ENCODE data around the gene CRYGN. TPM values are rescaled to one million over a fixed set of nuclear protein-coding genes. Genes with fewer than 3 reads are reported as not detected.

The CRYGN gene
- polyA plus RNA-seq, 3 donors, result not detected

GRCh38 chr7:151429560-151430331 is 10.2 kb downstream of the CRYGN start:
- no peak for DNase-seq
- Mint-ChIP-seq H3K27me3 (ENCODE audit: low read depth in 3 of 3) (peaks cover 0 to 7% (median 4%) of the 10 kb centered on the region in 3 donors), H3K4me3 (peak overlapping the region in 1 of 2 donors; percentile 52), H3K9me3 (peaks cover 0 to 4% (median 0%) of the 10 kb centered on the region in 7 donors), H3K27ac (peak overlapping the region in 2 of 7 donors; percentile 30 to 52), H3K4me1 (peaks cover 21% of the 10 kb centered on the region), H3K36me3 (no peaks in the 10 kb centered on the region)
- intact Hi-C loops (cut with micrococcal nuclease), result no loop called here
- TF ChIP-seq CTCF (IDR thresholded peaks at IDR 0.05), result no peak
- H4K20me1 ChIP-seq (ENCODE audit: insufficient read depth, low read length), result no peaks in the 10 kb centered on the region
- no peak overlapping the region for H3K9ac ChIP-seq (ENCODE audit: insufficient read depth, low read length, poor library complexity, severe bottlenecking)
- H3K4me1 ChIP-seq (ENCODE audit: control insufficient read depth in 1 of 2, insufficient read depth in 2 of 2, low read length in 2 of 2), result no peaks in the 10 kb centered on the region
- no peaks in the 10 kb centered on the region for H3K79me2 ChIP-seq (ENCODE audit: insufficient read depth, low read length)
- WGBS (ENCODE audit: insufficient coverage), result 3% methylated on average over 5 of the region's 10 CpGs
- H2AFZ ChIP-seq (ENCODE audit: insufficient read depth, low read depth, low read length, poor library complexity, severe bottlenecking), result peak overlapping the region; percentile 32
- H3K9me3 ChIP-seq (replicated peaks in 1 of 2; ENCODE audit: control insufficient read depth in 1 of 2, insufficient read depth in 1 of 2, low read length in 2 of 2), result no peaks in the 10 kb centered on the region
- H3K36me3 ChIP-seq (replicated peaks in 1 of 2; ENCODE audit: control insufficient read depth in 1 of 2, insufficient read depth in 2 of 2, low read length in 2 of 2), result no peaks in the 10 kb centered on the region
- no peak overlapping the region for H3K4me3 ChIP-seq (replicated peaks in 1 of 3; ENCODE audit: low read depth in 2 of 3, low read length in 3 of 3)
- H3K4me2 ChIP-seq (replicated peaks; ENCODE audit: extremely low read depth, low read length, poor library complexity, severe bottlenecking), result no peak overlapping the region
- no peaks in the 10 kb centered on the region for H3K27me3 ChIP-seq (ENCODE audit: control insufficient read depth in 2 of 2, insufficient read depth in 2 of 2, low read length in 2 of 2)
- no peak overlapping the region for H3K27ac ChIP-seq (ENCODE audit: low read depth in 1 of 2, low read length in 2 of 2)

- H3K27ac ChIP-seq (ENCODE audit: low read depth in 1 of 2, low read length in 2 of 2), result no peak overlapping the region
- Mint-ChIP-seq H3K27me3 (ENCODE audit: low read depth in 3 of 3) (peaks cover 0 to 7% (median 4%) of the 10 kb centered on the region in 3 donors), H3K4me3 (no peak overlapping the region), H3K9me3 (peaks cover 0 to 4% (median 0%) of the 10 kb centered on the region in 7 donors), H3K27ac (no peak overlapping the region), H3K4me1 (peaks cover 21% of the 10 kb centered on the region), H3K36me3 (no peaks in the 10 kb centered on the region)
- intact Hi-C loops (cut with micrococcal nuclease), result no loop called here
- H4K20me1 ChIP-seq (ENCODE audit: insufficient read depth, low read length), result no peaks in the 10 kb centered on the region
- H3K9me3 ChIP-seq (replicated peaks in 1 of 2; ENCODE audit: control insufficient read depth in 1 of 2, insufficient read depth in 1 of 2, low read length in 2 of 2), result no peaks in the 10 kb centered on the region
- no peaks in the 10 kb centered on the region for H3K36me3 ChIP-seq (replicated peaks in 1 of 2; ENCODE audit: control insufficient read depth in 1 of 2, insufficient read depth in 2 of 2, low read length in 2 of 2)
- no peak for TF ChIP-seq CTCF (IDR thresholded peaks at IDR 0.05)
- H3K4me3 ChIP-seq (replicated peaks in 1 of 3; ENCODE audit: low read depth in 2 of 3, low read length in 3 of 3), result no peak overlapping the region
- no peak overlapping the region for H2AFZ ChIP-seq (ENCODE audit: insufficient read depth, low read depth, low read length, poor library complexity, severe bottlenecking)
- DNase-seq, result no peak
- H3K9ac ChIP-seq (ENCODE audit: insufficient read depth, low read length, poor library complexity, severe bottlenecking), result no peak overlapping the region
- H3K4me2 ChIP-seq (replicated peaks; ENCODE audit: extremely low read depth, low read length, poor library complexity, severe bottlenecking), result no peak overlapping the region
- H3K4me1 ChIP-seq (ENCODE audit: control insufficient read depth in 1 of 2, insufficient read depth in 2 of 2, low read length in 2 of 2), result no peaks in the 10 kb centered on the region
- no peaks in the 10 kb centered on the region for H3K79me2 ChIP-seq (ENCODE audit: insufficient read depth, low read length)
- 90% methylated on average over 4 of the region's 5 CpGs for WGBS (ENCODE audit: insufficient coverage)
- H3K27me3 ChIP-seq (ENCODE audit: control insufficient read depth in 2 of 2, insufficient read depth in 2 of 2, low read length in 2 of 2), result no peaks in the 10 kb centered on the region
These were observed 10.7 kb downstream of the CRYGN start for GRCh38 chr7:151429237-151429559.
